GM23338 (cell line): ENCODE data around the gene DECR2. TPM values are rescaled to one million over a fixed set of nuclear protein-coding genes. Genes with fewer than 3 reads are reported as not detected.

ENCODE experiments used
- ATAC-seq: fragments of 200-7000 bp; cut with Tn5 transposase; 3 replicates; pipeline ENCODE4 v1.9.1; 2020
- DNase-seq: peaks from one replicate; pipeline ENCODE4 v3.0.0-alpha.2; 2015; ENCODE audit warnings: low spot score
- H2AFZ ChIP-seq: fragments of 200-600 bp; sonication (generic); 2 replicates; pipeline ENCODE4 v1.8.0; 2016; ENCODE audit warnings: antibody characterized with exemption, mild to moderate bottlenecking, moderate library complexity
- H3F3A ChIP-seq: fragments of 200-600 bp; sonication (generic); replicated peaks from 2 replicates; pipeline ENCODE4 v1.8.0; 2017; ENCODE audit warnings: antibody characterized with exemption, mixed run types, low read depth
- H3K27ac ChIP-seq: fragments of 200-600 bp; sonication (generic); 2 replicates; pipeline ENCODE4 v1.6.1; 2016; ENCODE audit warnings: low read depth
- H3K27me3 ChIP-seq: fragments of 200-600 bp; sonication (generic); 2 replicates; pipeline ENCODE4 v1.8.0; 2016; ENCODE audit warnings: mild to moderate bottlenecking, mixed run types, moderate library complexity; ENCODE audit not compliant: insufficient read depth
- H3K36me3 ChIP-seq: fragments of 200-600 bp; sonication (generic); 2 replicates; pipeline ENCODE4 v1.8.0; 2016; ENCODE audit warnings: mild to moderate bottlenecking; ENCODE audit not compliant: insufficient read depth
- H3K4me1 ChIP-seq: fragments of 200-600 bp; sonication (generic); 2 replicates; pipeline ENCODE4 v1.8.0; 2016; ENCODE audit warnings: mild to moderate bottlenecking, moderate library complexity; ENCODE audit not compliant: insufficient read depth
- H3K4me2 ChIP-seq: fragments of 200-600 bp; sonication (generic); 2 replicates; pipeline ENCODE4 v1.7.1; 2017; ENCODE audit warnings: mixed run types
- H3K4me3 ChIP-seq: fragments of 200-600 bp; sonication (generic); 2 replicates; pipeline ENCODE4 v1.6.1; 2016; ENCODE audit warnings: mixed run types
- H3K79me2 ChIP-seq: fragments of 200-600 bp; sonication (generic); replicated peaks from 2 replicates; pipeline ENCODE4 v1.8.0; 2017; ENCODE audit warnings: mild to moderate bottlenecking; ENCODE audit not compliant: insufficient read depth
- H3K9me2 ChIP-seq: fragments of 200-600 bp; sonication (generic); 2 replicates; pipeline ENCODE4 v1.8.0; 2017; ENCODE audit not compliant: insufficient read depth
- H4K20me1 ChIP-seq: fragments of 200-600 bp; sonication (generic); replicated peaks from 2 replicates; pipeline ENCODE4 v1.8.0; 2017; ENCODE audit warnings: mild to moderate bottlenecking; ENCODE audit not compliant: insufficient read depth
- H3K27ac Mint-ChIP-seq: 2 replicates; pipeline ENCODE4 v1.8.0; 2020; ENCODE audit warnings: inconsistent platforms, mild to moderate bottlenecking, moderate library complexity, mixed read lengths
- H3K27me3 Mint-ChIP-seq: 3 replicates; pipeline ENCODE4 v1.8.0; 2022; ENCODE audit warnings: low read depth, mild to moderate bottlenecking, moderate library complexity, mixed read lengths, inconsistent platforms; ENCODE audit not compliant: insufficient read depth, poor library complexity
- H3K36me3 Mint-ChIP-seq: 3 replicates; pipeline ENCODE4 v1.8.0; 2021; ENCODE audit warnings: low read depth, mild to moderate bottlenecking, inconsistent platforms, moderate library complexity, mixed read lengths
- H3K4me1 Mint-ChIP-seq: 3 replicates; pipeline ENCODE4 v1.8.0; 2020; ENCODE audit warnings: mild to moderate bottlenecking, inconsistent platforms, mixed read lengths
- H3K4me3 Mint-ChIP-seq: 3 replicates; pipeline ENCODE4 v1.8.0; 2021; ENCODE audit warnings: moderate library complexity, mild to moderate bottlenecking, inconsistent platforms, mixed read lengths
- H3K9me3 Mint-ChIP-seq: 3 replicates; pipeline ENCODE4 v1.8.0; 2020; ENCODE audit warnings: moderate library complexity, mild to moderate bottlenecking, inconsistent platforms, mixed read lengths
- CREB1 ChIP-seq: fragments of 250-450 bp; sonication (Bioruptor Pico); IDR thresholded peaks from 2 replicates; pipeline ENCODE4 v1.5.0; 2020; ENCODE audit warnings: low read depth, mild to moderate bottlenecking, moderate library complexity
- ETS1 ChIP-seq: IDR thresholded peaks from 2 replicates; pipeline ENCODE4 v1.6.1; 2016; ENCODE audit warnings: antibody characterized with exemption
- EZH2 ChIP-seq: fragments of 200-600 bp; sonication (generic); IDR thresholded peaks from one replicate; pipeline ENCODE4 v1.8.0; 2017; ENCODE audit warnings: antibody characterized with exemption, mild to moderate bottlenecking, low read depth; ENCODE audit not compliant: unreplicated experiment
- EZH2phosphoT487 ChIP-seq: fragments of 200-600 bp; sonication (generic); IDR thresholded peaks from one replicate; pipeline ENCODE4 v1.8.1; 2018; ENCODE audit warnings: antibody characterized with exemption; ENCODE audit not compliant: unreplicated experiment
- JUNB ChIP-seq: IDR thresholded peaks from one replicate; pipeline ENCODE4 v1.6.1; 2016; ENCODE audit warnings: antibody characterized with exemption; ENCODE audit not compliant: unreplicated experiment
- NANOG ChIP-seq: IDR thresholded peaks from 2 replicates; pipeline ENCODE4 v1.6.1; 2016; ENCODE audit warnings: antibody characterized with exemption, borderline replicate concordance
- REST ChIP-seq: IDR thresholded peaks from one replicate; pipeline ENCODE4 v1.6.1; 2018; ENCODE audit warnings: antibody characterized with exemption; ENCODE audit not compliant: unreplicated experiment
- STAT1 ChIP-seq: IDR thresholded peaks from one replicate; pipeline ENCODE4 v1.6.1; 2016; ENCODE audit warnings: antibody characterized with exemption; ENCODE audit not compliant: unreplicated experiment
- ZNF331 ChIP-seq: fragments of 250-450 bp; sonication (Bioruptor Pico); IDR thresholded peaks from 2 replicates; pipeline ENCODE4 v1.5.0; 2020; ENCODE audit warnings: low read depth, mild to moderate bottlenecking, moderate library complexity
- polyA plus RNA-seq: library from polyadenylated mRNA; unstranded; fragments of >200 nt; fragmentation: Nextera tagmentation; extraction: Ambion mirVana; gene quantifications from 2 replicates; pipeline ENCODE4 v1.2.1, GENCODE V29; 2016
- total RNA-seq: library from RNA; depleted of rRNA; stranded (reverse); fragments of >200 nt; shearing (Covaris generic); gene quantifications from 2 replicates; pipeline ENCODE4 v1.2.3, GENCODE V29; 2014

The DECR2 gene
- total and polyA plus RNA-seq, 2 experiments from 2014 or later = 20.3 to 26.9 TPM

GRCh38 chr16:363110-363765 lies 38.4 kb upstream of the DECR2 start (continued):
- TF ChIP-seq REST (no peak), ZNF331 (CRISPR knock-in tag) (no peak), JUNB (no peak), EZH2phosphoT487 (no peak), NANOG (no peak)

DNA sequence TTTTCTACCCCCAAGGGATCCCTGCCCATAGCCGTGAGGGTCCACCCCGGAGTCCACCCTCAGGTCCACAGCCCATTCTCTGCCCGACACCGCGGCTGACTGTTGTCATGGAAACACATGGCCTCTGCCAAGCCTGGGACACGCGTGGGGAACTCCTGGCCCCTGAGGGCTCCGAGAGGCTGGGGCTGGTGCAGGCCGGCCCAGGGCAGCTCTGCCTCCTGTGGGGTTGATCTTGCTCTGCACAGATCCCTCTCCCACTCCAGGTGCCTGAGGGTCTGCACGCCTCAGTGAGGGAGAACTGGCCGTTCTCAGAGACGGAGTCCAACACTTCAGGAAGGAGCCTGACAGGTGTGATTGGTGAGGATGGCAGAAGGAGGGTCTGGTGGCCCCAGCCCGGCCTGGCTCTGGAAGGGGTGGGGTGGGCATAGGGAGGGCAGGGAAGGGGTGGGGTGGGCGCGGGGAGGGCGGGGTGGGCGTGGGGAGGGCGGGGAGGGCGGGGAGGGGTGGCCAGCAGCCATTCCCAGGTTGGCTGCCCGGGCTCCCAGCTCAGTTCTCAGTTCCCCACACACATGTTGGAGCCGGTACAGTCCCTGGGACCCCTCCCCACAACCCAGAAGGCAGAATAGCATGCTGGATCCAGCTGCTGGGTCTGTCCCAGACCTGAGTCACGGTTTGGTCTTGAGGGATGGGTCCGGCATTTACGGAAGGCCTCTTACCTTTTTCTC lies 37.8 kb upstream of the DECR2 start:
- H4K20me1 ChIP-seq = no peaks in the 10 kb centered on the region; the same call in 1 of the 2 replicates
- H3K9me2 ChIP-seq = no peaks in the 10 kb centered on the region
- Mint-ChIP-seq H3K27ac (no peak overlapping the region), H3K4me3 (no peak overlapping the region), H3K4me1 (no peaks in the 10 kb centered on the region), H3K27me3 (peaks cover 25% of the 10 kb centered on the region), H3K9me3 (no peaks in the 10 kb centered on the region), H3K36me3 (peaks cover 9% of the 10 kb centered on the region)
- H3K4me1 ChIP-seq = no peaks in the 10 kb centered on the region
- H3K4me3 ChIP-seq = no peak overlapping the region
- no peaks in the 10 kb centered on the region for H3K27me3 ChIP-seq
- H3K27ac ChIP-seq = no peak overlapping the region
- H2AFZ ChIP-seq = no peak overlapping the region
- H3K36me3 ChIP-seq = 0 out of 2 replicates have a peak, but pooled peaks cover 4% of the 10 kb centered on the region
- no peak overlapping the region for H3K4me2 ChIP-seq
- DNase-seq = no peak
- no peak; the same call in 2 of the 3 replicates for ATAC-seq
- no peaks in the 10 kb centered on the region for H3K79me2 ChIP-seq
- TF ChIP-seq JUNB = no peak
- TF ChIP-seq CREB1 (CRISPR knock-in tag) = no peak
- no peak for TF ChIP-seq NANOG
- no peak for TF ChIP-seq EZH2
- TF ChIP-seq ETS1 = no peak
- TF ChIP-seq STAT1 = no peak
- H3F3A ChIP-seq = peaks cover 5% of the 10 kb centered on the region; the same call in 1 of the 2 replicates
